Endothelial cell of umbilical vein (primary cell): ENCODE results near the gene ATP13A3.

Experiments used
- EZH2 ChIP-seq: IDR thresholded peaks from 2 replicates; pipeline ENCODE4 v1.6.1; 2012; ENCODE audit warnings: borderline replicate concordance, low read depth, mild to moderate bottlenecking, moderate library complexity, low read length, inconsistent platforms; ENCODE audit not compliant: severe bottlenecking
- FOS ChIP-seq: IDR thresholded peaks from 2 replicates; pipeline ENCODE4 v1.6.1; 2011; ENCODE audit warnings: mild to moderate bottlenecking, low read length, moderate library complexity, borderline replicate concordance; ENCODE audit not compliant: insufficient read depth
- TF ChIP-seq, protein P1 (sequence below), 2 donors: IDR thresholded peaks; 1 replicate in 1 of 2; 2 replicates in 1 of 2; pipeline ENCODE4 v1.5.1; 2011; ENCODE audit warnings: low read length in 2 of 2, mild to moderate bottlenecking in 2 of 2, moderate library complexity in 2 of 2, control low read depth in 1 of 2, inconsistent platforms in 1 of 2, low read depth in 1 of 2; ENCODE audit not compliant: insufficient read depth in 1 of 2; ENCODE audit errors: extremely low read depth in 1 of 2

DNA sequence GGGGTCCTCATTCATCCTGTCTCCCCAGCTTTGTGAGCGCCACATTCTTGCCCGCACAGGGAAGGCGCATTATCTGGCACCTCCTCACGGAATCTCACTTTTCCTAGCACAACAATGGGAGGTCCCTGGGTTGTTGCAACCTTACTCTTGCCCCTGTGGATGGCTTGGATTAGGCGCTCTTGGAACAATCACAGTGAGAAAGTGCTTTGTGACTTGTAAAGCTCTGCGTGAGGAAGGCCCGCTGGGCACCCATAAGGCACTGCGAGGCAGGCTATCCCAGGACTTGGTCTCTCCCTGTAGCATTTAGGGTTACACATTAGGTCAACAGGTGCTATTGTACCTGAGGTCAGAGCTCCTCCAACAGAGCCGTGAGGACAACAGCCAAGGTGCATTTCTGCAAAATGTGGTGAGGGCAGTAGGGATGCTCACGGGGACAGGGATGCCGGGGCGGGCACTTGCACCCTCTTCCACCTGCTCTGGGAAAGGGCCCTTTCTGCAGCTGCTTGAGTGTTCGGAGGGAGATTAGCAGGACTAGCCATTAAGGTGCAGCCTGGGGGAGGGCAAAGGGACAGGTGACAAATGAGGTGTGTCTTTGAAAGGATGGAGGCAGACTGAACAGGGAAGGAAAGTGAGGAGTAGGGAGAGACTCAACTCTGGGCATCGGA lies 103.4 kb downstream of the ATP13A3 start:
- TF ChIP-seq, protein P1, sequence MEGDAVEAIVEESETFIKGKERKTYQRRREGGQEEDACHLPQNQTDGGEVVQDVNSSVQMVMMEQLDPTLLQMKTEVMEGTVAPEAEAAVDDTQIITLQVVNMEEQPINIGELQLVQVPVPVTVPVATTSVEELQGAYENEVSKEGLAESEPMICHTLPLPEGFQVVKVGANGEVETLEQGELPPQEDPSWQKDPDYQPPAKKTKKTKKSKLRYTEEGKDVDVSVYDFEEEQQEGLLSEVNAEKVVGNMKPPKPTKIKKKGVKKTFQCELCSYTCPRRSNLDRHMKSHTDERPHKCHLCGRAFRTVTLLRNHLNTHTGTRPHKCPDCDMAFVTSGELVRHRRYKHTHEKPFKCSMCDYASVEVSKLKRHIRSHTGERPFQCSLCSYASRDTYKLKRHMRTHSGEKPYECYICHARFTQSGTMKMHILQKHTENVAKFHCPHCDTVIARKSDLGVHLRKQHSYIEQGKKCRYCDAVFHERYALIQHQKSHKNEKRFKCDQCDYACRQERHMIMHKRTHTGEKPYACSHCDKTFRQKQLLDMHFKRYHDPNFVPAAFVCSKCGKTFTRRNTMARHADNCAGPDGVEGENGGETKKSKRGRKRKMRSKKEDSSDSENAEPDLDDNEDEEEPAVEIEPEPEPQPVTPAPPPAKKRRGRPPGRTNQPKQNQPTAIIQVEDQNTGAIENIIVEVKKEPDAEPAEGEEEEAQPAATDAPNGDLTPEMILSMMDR (IDR thresholded peaks at IDR 0.05; ENCODE audit: extremely low read depth in 1 of 2, insufficient read depth in 1 of 2, low read depth in 1 of 2, low read length in 2 of 2) = no peak
- no peak for TF ChIP-seq FOS
- no peak for TF ChIP-seq EZH2
